ENCODE results near the gene DBP. TPM values are rescaled to one million over a fixed set of nuclear protein-coding genes. Genes with fewer than 3 reads are reported as not detected.

The DBP gene
- total RNA-seq, 2 experiments from 2014 or later, result 34.0 to 34.8 TPM

DNA sequence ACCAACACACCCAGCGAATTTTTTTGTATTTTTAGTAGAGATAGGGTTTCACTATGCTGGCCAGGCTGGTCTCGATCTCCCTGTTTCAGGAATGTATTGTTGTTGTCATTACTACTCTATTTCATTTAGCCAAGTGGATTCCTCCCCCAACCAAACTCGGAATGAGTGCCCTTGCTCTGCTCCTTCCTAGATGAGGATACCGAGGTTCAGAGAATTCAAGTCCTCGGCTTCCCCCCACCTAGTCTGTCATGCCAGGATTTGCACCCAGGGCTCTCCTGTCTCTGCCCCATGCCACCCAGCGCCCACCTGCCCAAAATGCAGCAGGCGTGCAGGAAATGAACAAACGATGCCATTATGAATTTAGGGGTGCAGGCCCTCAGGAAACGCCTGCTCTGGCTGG lies 34.2 kb downstream of the DBP start:
- H3K27ac Mint-ChIP-seq, result no peak overlapping the region
- H3K9me3 Mint-ChIP-seq, result no peaks in the 10 kb centered on the region
- H3K4me3 Mint-ChIP-seq, result no peak overlapping the region
- no peaks in the 10 kb centered on the region for H3K4me1 Mint-ChIP-seq
- ATAC-seq (ENCODE audit: low read depth) (no peak), DNase-seq (no peak)
- POLR2A ChIA-PET, result no interaction called here
- H3K27me3 Mint-ChIP-seq, result no peaks in the 10 kb centered on the region
- no peaks in the 10 kb centered on the region for H3K36me3 Mint-ChIP-seq

- Mint-ChIP-seq H3K4me1 (no peaks in the 10 kb centered on the region), H3K27me3 (no peaks in the 10 kb centered on the region), H3K36me3 (no peaks in the 10 kb centered on the region), H3K27ac (no peak overlapping the region), H3K4me3 (no peak overlapping the region), H3K9me3 (no peaks in the 10 kb centered on the region)
- ATAC-seq (ENCODE audit: low read depth) (no peak), DNase-seq (no peak)
- POLR2A ChIA-PET, result no interaction called here
These were observed 36.3 kb downstream of the DBP start for GRCh38 chr19:48600679-48601417.

DNA sequence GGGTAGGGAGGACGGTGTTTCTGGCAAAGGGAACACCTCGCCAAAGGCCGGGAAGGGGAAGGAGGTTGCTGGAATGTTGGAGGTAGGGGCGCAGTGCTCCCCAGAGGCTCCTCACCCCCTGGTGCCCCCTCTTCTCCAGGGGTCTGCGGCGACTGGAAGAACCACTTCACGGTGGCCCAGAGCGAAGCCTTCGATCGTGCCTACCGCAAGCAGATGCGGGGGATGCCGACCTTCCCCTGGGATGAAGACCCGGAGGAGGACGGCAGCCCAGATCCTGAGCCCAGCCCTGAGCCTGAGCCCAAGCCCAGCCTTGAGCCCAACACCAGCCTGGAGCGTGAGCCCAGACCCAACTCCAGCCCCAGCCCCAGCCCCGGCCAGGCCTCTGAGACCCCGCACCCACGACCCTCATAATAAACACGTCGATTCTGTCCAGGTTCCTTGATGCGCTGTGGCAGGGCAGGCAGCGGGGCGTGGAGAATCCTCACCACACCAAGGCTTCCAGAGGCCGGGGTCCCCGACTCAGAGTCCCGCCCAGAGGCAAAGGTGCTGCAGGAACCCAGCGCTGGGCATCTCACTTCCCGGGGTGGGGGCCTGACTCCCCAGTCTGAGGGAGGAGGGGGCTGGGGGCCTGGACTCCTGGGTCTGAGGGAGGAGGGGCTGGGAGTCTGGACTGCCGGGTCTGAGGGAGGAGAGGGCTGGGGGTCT lies 38.0 kb downstream of the DBP start:
- H3K4me3 Mint-ChIP-seq, result no peak overlapping the region
- H3K9me3 Mint-ChIP-seq, result no peaks in the 10 kb centered on the region
- ATAC-seq (ENCODE audit: low read depth), result no peak

GRCh38 chr19:48596679-48597465 lies 40.3 kb downstream of the DBP start:
- Mint-ChIP-seq H3K36me3 (no peaks in the 10 kb centered on the region), H3K4me1 (peaks cover 2% of the 10 kb centered on the region), H3K4me3 (peak overlapping the region; percentile 76), H3K27me3 (peaks cover 2% of the 10 kb centered on the region), H3K27ac (peak overlapping the region; percentile 19), H3K9me3 (no peaks in the 10 kb centered on the region)
- peak; percentile 60 for ATAC-seq (ENCODE audit: low read depth)
- no peak for DNase-seq
- POLR2A ChIA-PET, result no interaction called here

More for the DNA sequence above, 38.0 kb downstream of the DBP start:
- POLR2A ChIA-PET, result interaction anchor here (0.5 kb wide), 1 partner anchor 39 kb away, joined by 3 read pairs; no protein-coding TSS in a partner anchor
- DNase-seq, result no peak
- H3K36me3 Mint-ChIP-seq, result no peaks in the 10 kb centered on the region
- peak overlapping the region; percentile 35 for H3K27ac Mint-ChIP-seq
- no peaks in the 10 kb centered on the region for H3K27me3 Mint-ChIP-seq
- no peaks in the 10 kb centered on the region for H3K4me1 Mint-ChIP-seq

DNA sequence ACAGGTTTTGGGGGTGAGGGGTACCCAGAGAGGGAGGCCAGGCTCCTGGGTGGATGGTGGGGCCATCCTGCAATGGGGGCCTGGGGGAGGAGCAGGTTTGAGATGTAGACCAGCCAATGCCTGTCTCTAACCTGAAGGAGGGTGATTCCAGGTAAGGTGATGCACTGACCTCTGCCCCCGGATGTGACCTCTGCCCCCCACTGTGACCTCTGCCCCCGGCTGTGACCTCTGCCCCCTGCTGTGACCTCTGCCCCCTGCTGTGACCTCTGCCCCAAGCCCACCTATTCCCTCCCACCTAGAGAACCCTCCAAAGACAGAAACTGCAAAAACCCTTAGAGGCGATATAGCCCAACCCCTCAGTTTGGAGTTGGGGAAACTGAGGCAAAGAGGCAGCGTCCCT lies 40.9 kb downstream of the DBP start:
- DNase-seq (no peak), ATAC-seq (ENCODE audit: low read depth) (no peak)
- H3K4me1 Mint-ChIP-seq, result peaks cover 4% of the 10 kb centered on the region
- no peaks in the 10 kb centered on the region for H3K36me3 Mint-ChIP-seq
- H3K27me3 Mint-ChIP-seq, result peaks cover 2% of the 10 kb centered on the region
- no peaks in the 10 kb centered on the region for H3K9me3 Mint-ChIP-seq
- POLR2A ChIA-PET, result no interaction called here
- H3K27ac Mint-ChIP-seq, result peak overlapping the region; percentile 63
- peak overlapping the region; percentile 40 for H3K4me3 Mint-ChIP-seq

DNA sequence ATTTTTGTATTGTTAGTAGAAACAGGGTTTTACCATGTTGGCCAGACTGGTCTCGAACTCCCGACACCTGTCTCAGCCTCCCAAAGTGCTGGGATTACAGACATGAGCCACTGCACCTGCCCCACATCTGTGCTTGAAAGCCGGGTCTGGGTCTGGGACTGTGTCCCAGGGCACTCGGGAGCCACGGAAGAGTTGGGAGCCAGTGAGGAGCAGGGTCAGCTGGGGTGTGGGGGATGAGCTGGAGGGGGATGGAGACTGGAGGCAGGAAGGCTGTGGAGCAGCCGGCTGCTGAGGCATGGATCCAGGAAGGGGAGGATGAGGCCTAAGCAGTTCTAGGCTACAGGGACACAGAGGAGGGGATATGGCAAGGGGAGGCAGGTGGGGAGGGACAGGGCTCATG lies 41.3 kb downstream of the DBP start:
- Mint-ChIP-seq H3K27me3 (peaks cover 2% of the 10 kb centered on the region), H3K27ac (peak overlapping the region; percentile 63), H3K9me3 (no peaks in the 10 kb centered on the region), H3K4me3 (peak overlapping the region; percentile 40), H3K4me1 (peaks cover 4% of the 10 kb centered on the region), H3K36me3 (no peaks in the 10 kb centered on the region)
- no peak for ATAC-seq (ENCODE audit: low read depth)
- DNase-seq, result no peak
- POLR2A ChIA-PET, result interaction anchor here (1.0 kb wide), 1 partner anchor 13 kb away, joined by 4 read pairs; no protein-coding TSS in a partner anchor

DNA sequence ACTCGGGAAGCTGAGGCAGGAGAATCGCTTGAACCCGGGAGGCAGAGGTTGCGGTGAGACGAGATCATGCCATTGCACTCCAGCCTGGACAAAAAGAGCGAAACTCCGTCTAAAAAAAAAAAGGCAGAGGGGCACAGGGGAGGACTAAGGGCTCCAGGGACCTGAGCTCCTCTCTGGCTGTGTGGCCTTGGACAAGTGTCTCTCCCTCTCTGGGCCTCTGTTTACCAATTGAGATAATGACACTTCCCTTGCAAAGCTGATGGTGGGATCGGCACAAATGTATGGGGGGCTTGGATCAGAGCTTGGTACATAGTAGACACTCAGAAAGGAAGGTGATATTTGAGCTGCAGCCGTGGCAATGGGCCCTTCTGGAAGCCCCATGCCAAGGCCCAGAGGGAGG lies 42.0 kb downstream of the DBP start:
- no peak overlapping the region for H3K27ac Mint-ChIP-seq
- no peaks in the 10 kb centered on the region for H3K36me3 Mint-ChIP-seq
- no peaks in the 10 kb centered on the region for H3K9me3 Mint-ChIP-seq
- DNase-seq (no peak), ATAC-seq (ENCODE audit: low read depth) (no peak)
- POLR2A ChIA-PET, result interaction anchor here (1.0 kb wide), 1 partner anchor 14 kb away, joined by 4 read pairs; no protein-coding TSS in a partner anchor
- H3K4me1 Mint-ChIP-seq, result peaks cover 4% of the 10 kb centered on the region
- H3K4me3 Mint-ChIP-seq, result peak overlapping the region; percentile 11
- peaks cover 2% of the 10 kb centered on the region for H3K27me3 Mint-ChIP-seq

GRCh38 chr19:48591021-48591420 lies 46.2 kb downstream of the DBP start:
- Mint-ChIP-seq H3K36me3 (no peaks in the 10 kb centered on the region), H3K27me3 (peaks cover 10% of the 10 kb centered on the region), H3K9me3 (no peaks in the 10 kb centered on the region), H3K4me3 (no peak overlapping the region), H3K27ac (no peak overlapping the region), H3K4me1 (peaks cover 14% of the 10 kb centered on the region)
- POLR2A ChIA-PET, result no interaction called here
- DNase-seq (no peak), ATAC-seq (ENCODE audit: low read depth) (no peak)

- Mint-ChIP-seq H3K9me3 (no peaks in the 10 kb centered on the region), H3K36me3 (no peaks in the 10 kb centered on the region), H3K27ac (peak overlapping the region; percentile 34), H3K27me3 (peaks cover 11% of the 10 kb centered on the region), H3K4me1 (peaks cover 18% of the 10 kb centered on the region), H3K4me3 (peak overlapping the region; percentile 79)
- DNase-seq, result peak; percentile 93
- ATAC-seq (ENCODE audit: low read depth), result peak; percentile 86
- POLR2A ChIA-PET, result interaction anchor here (0.5 to 1.0 kb wide), 3 partner anchors 17 to 83 kb away, joined by 3 to 5 read pairs (median 4); no protein-coding TSS in a partner anchor
These were observed 48.3 kb downstream of the DBP start for GRCh38 chr19:48588670-48589401.

GRCh38 chr19:48587387-48587786 lies 49.8 kb downstream of the DBP start:
- DNase-seq (no peak), ATAC-seq (ENCODE audit: low read depth) (no peak)
- Mint-ChIP-seq H3K27me3 (peaks cover 11% of the 10 kb centered on the region), H3K4me3 (no peak overlapping the region), H3K36me3 (no peaks in the 10 kb centered on the region), H3K4me1 (peaks cover 16% of the 10 kb centered on the region), H3K9me3 (no peaks in the 10 kb centered on the region), H3K27ac (no peak overlapping the region)
- POLR2A ChIA-PET, result interaction anchor here (0.6 kb wide), 1 partner anchor 82 kb away, joined by 3 read pairs; no protein-coding TSS in a partner anchor

DNA sequence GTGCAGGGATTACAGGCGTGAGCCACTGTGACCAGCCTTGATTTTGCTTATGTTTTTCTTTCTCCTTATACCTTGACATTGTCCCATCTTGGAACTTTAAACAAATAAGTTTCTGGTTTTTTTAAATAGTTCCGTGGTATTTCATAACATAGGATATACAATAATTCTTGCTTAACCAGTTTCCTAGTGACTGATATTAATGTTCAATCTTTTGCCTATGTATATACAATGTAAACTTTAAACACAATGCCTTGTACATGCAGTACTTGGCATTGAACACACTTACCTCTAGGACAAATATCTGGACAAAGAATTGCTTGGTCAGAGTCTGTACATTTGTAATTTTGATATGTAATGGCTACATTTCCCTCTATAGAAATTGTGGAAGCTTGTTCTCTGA lies 55.0 kb downstream of the DBP start:
- ATAC-seq (ENCODE audit: low read depth) (no peak), DNase-seq (no peak)
- Mint-ChIP-seq H3K36me3 (no peaks in the 10 kb centered on the region), H3K4me1 (peaks cover 4% of the 10 kb centered on the region), H3K27me3 (peaks cover 8% of the 10 kb centered on the region), H3K9me3 (no peaks in the 10 kb centered on the region), H3K4me3 (no peak overlapping the region), H3K27ac (no peak overlapping the region)
- POLR2A ChIA-PET, result no interaction called here

Measured in activated naive CD8-positive, alpha-beta T cell treated with anti-CD3 and anti-CD28 coated beads, Interleukin-2, amount 10 ng/mL, durations not matched to agents 7 days and 5 days (primary cell).